GM18873 (cell line): ENCODE data around the gene KCNN4.
"Not testable (repeated sequence)": the region's sequence is repeated elsewhere in the genome, so short reads cannot be mapped to it uniquely, and the experiment has no call there.

Source experiments
- ATAC-seq: cut with Tn5 transposase; IDR thresholded peaks from one replicate; pipeline ENCODE4 v1.9.1; 2021; ENCODE audit warnings: mild to moderate bottlenecking, moderate library complexity, moderate number of reproducible peaks; ENCODE audit not compliant: unreplicated experiment, low FRiP score

Gene KCNN4

GRCh38 chr19:43780706-43781525 lies at the start of gene KCNN4:
TSS of gene KCNN4 (minus strand) at chr19:43780973. CDS start at chr19:43780861, 112 bp downstream.
- no peak for ATAC-seq

DNA sequence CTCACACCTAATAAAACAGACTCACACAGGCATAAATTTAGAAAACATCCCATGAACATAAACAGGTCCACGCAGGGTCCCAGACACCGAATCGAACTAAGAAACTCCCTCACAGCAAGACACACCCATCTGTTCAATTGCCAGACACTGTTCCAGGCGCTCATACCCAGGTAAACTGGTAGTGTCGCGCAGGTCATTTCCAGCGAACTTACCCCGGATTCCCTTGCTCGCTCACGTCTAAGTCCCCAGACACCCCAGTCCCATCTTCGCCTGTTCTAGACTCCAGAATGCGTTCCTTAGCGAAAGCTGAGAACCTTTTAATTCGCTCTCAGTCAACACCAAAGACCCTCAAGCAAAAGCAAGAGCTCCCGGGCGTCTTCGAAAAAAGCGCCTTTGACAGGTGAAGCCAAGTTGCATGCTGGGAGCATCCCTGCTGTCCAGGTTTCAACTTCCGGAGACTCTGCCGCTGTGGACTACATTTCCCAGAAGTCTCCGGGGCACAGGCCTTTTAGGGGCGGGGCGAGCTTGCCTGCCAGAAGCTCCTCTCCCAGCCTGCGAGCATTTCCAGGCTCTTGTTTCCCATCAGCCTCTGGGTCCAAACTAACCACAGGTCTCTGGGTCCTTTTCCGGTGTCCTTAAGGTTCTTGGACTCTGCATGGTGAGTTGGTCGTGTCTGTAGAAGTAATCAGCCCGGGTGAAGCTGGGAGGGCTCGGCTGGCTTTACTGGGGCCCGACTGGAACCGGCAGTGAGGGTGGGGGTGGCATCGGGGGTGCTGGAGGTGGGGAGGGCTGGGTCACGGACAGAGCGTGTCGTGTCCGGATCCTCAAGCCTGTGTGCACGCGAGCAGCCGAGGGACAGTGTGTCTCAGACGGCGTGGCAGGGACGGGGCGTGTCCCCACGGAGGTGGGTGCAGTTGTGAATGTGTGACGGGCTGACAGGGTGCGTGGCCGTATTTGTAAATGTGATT lies 46.3 kb upstream of the KCNN4 start, which contains the start of gene ZNF283:
Gene ZNF283 (plus strand): TSS at position 535 of the 968 bp plus-strand sequence. CDS start 6,184 bp downstream, outside the sequence.
- no peak for ATAC-seq

- not testable (repeated sequence) for ATAC-seq
Measured at GRCh38 chr19:43824572-43824971, 43.8 kb upstream of the KCNN4 start.

GRCh38 chr19:43823856-43824255 lies 43.1 kb upstream of the KCNN4 start:
- ATAC-seq, result not testable (repeated sequence)

GRCh38 chr19:43820884-43821215 lies 40.1 kb upstream of the KCNN4 start:
- no peak for ATAC-seq

DNA sequence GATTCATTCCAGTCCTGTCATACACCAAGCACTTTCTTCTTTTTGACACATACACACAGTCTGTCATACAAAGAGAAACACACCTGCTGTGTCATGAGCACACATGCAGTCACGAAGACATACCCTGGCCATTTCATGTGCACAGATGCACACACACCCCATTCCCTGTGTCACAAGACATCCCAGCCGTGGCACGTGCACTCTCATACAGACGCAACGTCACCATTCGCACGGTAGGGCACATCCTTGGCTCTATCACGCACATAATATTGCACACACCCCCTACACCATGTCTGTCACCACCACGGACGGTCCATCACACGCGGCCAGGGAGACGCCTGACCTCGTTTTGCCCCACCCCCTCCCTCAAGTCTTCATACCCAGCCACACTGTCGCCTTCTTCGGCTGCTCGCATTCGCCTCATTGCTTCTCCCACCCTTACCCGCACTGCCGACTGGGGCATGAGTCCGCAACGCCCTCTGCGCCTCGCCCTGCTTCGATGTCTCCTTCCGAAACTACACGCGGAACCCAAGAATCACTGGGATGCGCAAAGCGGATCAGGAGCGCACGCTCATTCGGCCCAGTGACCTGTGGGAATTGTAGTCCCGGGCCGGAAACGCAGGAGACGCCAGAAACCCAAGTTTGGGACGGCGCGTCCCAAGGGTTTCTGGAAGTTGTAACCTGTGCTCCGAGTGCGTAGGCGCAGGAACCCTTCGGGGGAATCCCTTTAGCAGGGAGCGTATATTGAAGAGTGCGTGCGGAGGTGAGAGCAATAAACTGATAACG lies 39.5 kb upstream of the KCNN4 start:
- ATAC-seq, result no peak

DNA sequence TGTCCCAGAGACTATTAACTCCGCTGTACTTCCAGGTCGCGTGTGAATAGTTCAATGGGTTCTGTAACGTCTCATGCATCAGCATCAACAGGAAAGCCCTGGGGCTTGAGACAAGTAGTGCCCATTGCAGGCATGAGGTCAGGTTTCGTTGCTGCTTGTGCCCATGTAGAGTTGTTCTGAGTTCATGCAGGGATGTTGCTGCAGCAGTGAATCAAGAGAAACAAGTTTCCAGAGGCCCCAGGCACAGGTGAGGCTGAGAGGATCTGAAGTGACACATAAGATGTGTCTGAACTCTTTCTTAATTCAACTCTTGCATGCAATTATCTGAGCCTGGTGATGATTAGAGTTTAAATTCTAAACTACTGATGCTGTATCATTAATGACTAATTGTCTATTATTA lies 37.7 kb upstream of the KCNN4 start:
- no peak for ATAC-seq

- ATAC-seq, result not testable (repeated sequence)
Measured at GRCh38 chr19:43817454-43817853, 36.7 kb upstream of the KCNN4 start.

- ATAC-seq, result no peak
Measured at GRCh38 chr19:43814663-43815352, 34.0 kb upstream of the KCNN4 start.

GRCh38 chr19:43812688-43813087 lies 31.9 kb upstream of the KCNN4 start:
- ATAC-seq, result no peak

GRCh38 chr19:43812259-43812658 lies 31.5 kb upstream of the KCNN4 start:
- no peak for ATAC-seq

DNA sequence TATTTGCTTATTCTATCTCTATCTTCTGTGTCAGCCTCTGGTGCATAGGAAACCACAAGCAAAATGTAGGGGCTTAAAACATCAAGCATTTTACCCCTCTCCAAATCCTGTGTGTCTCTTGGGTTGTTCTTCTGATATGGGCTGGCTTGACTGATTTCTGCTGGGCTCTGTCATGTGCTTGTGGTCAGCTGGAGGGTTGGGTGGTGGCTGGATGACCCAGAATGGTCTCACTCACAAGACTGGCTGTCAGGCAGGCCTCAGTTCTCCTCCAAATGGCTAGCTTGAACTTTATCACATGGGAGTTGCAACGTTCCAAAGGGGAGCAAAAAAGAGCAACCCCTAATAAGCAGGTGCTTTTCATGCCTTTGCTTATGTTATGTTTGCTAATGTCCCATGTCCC lies 31.1 kb upstream of the KCNN4 start:
- no peak for ATAC-seq

- ATAC-seq, result no peak
Measured at GRCh38 chr19:43809762-43810696, 29.3 kb upstream of the KCNN4 start.

DNA sequence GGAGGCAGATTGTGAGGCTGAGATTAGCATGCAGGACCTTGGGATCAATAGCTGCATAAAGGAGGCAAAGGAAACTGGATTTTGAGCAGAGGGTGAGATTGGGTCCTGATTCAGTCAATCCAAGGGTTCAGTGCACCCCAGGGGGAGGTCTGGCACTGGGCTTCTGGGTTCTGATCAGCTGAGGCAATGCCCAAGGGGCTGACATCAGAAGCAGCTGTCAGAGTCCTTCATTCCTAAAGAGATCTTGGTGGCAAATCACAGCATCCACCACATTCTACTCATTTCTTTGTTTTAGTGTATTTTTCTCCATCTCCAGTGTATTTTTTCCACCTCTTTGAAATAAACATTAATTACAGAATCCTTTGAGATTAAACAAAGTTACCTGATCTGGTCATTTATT lies 26.9 kb upstream of the KCNN4 start:
- no peak for ATAC-seq

DNA sequence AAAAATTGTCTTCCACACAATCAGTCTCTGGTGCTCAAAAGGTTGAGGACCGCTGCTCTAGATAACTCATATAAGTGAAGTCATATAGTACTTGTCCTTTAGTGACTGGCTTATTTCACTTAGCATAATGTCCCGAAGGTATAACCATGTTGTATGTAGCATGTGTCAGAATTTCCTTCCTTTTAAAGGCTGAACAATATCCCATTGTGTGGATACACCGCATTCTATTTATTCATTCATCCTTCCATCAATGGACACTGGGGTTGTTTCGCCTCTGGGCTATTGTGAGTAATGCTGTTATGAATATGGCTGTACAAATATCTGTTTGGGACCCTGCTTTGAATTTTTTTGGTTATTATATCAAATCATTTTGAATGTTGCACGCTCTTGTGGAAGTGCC lies 26.1 kb upstream of the KCNN4 start:
- ATAC-seq, result no peak

- ATAC-seq, result not testable (repeated sequence)
Measured at GRCh38 chr19:43806401-43806800, 25.6 kb upstream of the KCNN4 start.

DNA sequence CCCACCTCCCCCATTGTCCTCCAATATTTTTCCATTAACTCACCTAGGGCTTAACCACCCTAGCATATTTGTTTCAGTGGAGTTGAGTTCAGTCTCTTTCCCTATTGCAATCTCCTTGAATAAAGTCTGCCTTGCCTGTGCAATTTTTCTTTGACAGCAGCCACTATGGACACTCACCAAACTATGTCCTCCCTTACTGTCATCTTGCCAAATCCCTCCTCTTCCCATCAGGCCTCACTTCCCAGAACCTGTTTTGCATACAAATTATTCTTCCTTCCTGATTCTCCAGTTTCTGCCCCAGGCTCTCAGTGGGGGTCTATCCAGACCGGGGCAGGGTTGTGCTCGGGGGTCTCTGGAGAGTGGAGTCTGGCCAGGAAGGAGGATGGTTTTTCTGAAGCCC lies 23.7 kb upstream of the KCNN4 start:
- no peak for ATAC-seq

GRCh38 chr19:43802216-43802951 lies 21.6 kb upstream of the KCNN4 start, which contains the start of gene LYPD5:
TSS of gene LYPD5 (minus strand) at chr19:43802447. CDS start at chr19:43802380, 67 bp downstream.
- no peak for ATAC-seq
